ENCODE data around the gene TTLL10.

GRCh38 chr1:1179983-1180861 lies 6.5 kb downstream of the TTLL10 start:
- TF ChIP-seq CTCF (IDR thresholded peaks at IDR 0.05; ENCODE audit: insufficient read depth, low read depth, low read length) (no peak), EZH2 (IDR thresholded peaks at IDR 0.05; ENCODE audit: insufficient read depth, low read length) (no peak)

Measured in astrocyte (in vitro differentiated cells and primary cell).